Erythroblast (primary cell): ENCODE data around the gene GIGYF2.

Source experiments
- GATA1 ChIP-seq: IDR thresholded peaks from 2 replicates; pipeline ENCODE4 v1.6.1; 2011; ENCODE audit warnings: low read depth, mild to moderate bottlenecking, control low read depth, low read length, moderate library complexity
- POLR2A ChIP-seq: IDR thresholded peaks from 2 replicates; pipeline ENCODE4 v1.6.1; 2011; ENCODE audit warnings: mild to moderate bottlenecking, low read length

- TF ChIP-seq GATA1 (no peak), POLR2A (no peak)
Measured at GRCh38 chr2:232793271-232793670, 96.1 kb downstream of the GIGYF2 start.
